Astrocyte (in vitro differentiated cells and primary cell): ENCODE measurements around the gene CLNK.

ENCODE experiments used
- EZH2 ChIP-seq: IDR thresholded peaks from 2 replicates; pipeline ENCODE4 v1.6.1; 2012; ENCODE audit warnings: mild to moderate bottlenecking, low read length, inconsistent platforms; ENCODE audit not compliant: insufficient read depth
- TF ChIP-seq, protein P1 (sequence below): IDR thresholded peaks from 2 replicates; pipeline ENCODE4 v1.5.1; 2011; ENCODE audit warnings: low read depth, mild to moderate bottlenecking, inconsistent platforms, low read length, moderate library complexity; ENCODE audit not compliant: insufficient read depth

DNA sequence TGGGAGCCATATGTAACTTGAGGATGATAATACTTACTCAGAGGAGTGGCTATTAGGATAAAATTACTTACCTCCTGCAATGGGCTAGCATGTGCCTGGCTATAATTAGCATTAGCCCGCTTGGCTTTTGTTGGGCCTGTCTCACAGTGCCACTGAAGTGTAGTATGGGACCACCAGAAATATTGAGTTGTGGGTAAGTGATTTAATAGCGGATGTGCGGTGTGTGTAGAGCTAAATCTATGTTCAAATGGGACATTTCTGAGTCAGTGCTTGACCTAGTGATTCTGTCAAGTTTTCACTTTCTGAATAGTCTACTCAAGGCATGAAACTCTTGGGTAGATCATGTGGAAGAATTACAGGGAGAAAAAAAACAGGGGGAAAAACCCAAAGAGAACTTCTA, 3.5 kb upstream of the CLNK start:
- TF ChIP-seq, protein P1, sequence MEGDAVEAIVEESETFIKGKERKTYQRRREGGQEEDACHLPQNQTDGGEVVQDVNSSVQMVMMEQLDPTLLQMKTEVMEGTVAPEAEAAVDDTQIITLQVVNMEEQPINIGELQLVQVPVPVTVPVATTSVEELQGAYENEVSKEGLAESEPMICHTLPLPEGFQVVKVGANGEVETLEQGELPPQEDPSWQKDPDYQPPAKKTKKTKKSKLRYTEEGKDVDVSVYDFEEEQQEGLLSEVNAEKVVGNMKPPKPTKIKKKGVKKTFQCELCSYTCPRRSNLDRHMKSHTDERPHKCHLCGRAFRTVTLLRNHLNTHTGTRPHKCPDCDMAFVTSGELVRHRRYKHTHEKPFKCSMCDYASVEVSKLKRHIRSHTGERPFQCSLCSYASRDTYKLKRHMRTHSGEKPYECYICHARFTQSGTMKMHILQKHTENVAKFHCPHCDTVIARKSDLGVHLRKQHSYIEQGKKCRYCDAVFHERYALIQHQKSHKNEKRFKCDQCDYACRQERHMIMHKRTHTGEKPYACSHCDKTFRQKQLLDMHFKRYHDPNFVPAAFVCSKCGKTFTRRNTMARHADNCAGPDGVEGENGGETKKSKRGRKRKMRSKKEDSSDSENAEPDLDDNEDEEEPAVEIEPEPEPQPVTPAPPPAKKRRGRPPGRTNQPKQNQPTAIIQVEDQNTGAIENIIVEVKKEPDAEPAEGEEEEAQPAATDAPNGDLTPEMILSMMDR, result no peak
- TF ChIP-seq EZH2, result no peak
